Spleen (tissue), 7 donors: ENCODE data around the gene CMYA5.

Experiments
- POLR2AphosphoS5 ChIP-seq, 3 donors: sonication (generic); formaldehyde crosslinking; IDR thresholded peaks; one replicate each; pipeline ENCODE4 v1.5.1; 2017; ENCODE audit warnings: antibody characterized with exemption in 3 of 3
- TF ChIP-seq, protein P1 (sequence below), 11 experiments: fragments of 200-600 bp in 7 of 11; fragments of 450-650 bp in 4 of 11; sonication (generic) in 4 of 11; IDR thresholded peaks in 8 of 11; conservative IDR thresholded peaks in 3 of 11; 1 replicate in 7 of 11; 2 replicates in 4 of 11; pipeline versions ENCODE4 v1.4.0 to v1.8.0; 2016 to 2021; ENCODE audit warnings: antibody characterized with exemption in 11 of 11, inconsistent platforms in 4 of 11, mild to moderate bottlenecking in 1 of 11
- donor health status: DM: no; HTN: no; CAD: no; lungs with moderate emphysema.
- donor health status: DM: no; HTN: no; CAD: no.
- donor health status: DM: no; HTN: no; CAD: no.

DNA sequence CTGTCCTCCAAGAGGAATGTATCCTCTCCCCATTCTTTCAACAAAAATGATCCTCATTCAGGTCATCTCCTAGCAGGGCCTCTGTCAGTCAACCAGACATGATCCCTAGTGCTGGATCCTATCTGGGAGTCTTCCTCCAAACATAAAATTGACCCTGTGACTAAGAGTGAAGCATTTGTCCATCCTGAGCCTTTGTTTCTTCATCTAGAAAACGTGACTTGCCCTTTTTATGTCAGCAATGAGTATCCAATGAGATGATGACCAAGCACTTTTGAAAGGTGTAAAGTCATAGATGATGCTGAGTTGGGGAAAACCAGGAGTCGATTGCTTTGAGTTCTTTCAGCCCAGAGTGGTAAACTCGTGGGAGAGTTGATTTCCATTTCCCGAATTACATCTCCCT is 143.3 kb downstream of the CMYA5 start:
- TF ChIP-seq, protein P1, sequence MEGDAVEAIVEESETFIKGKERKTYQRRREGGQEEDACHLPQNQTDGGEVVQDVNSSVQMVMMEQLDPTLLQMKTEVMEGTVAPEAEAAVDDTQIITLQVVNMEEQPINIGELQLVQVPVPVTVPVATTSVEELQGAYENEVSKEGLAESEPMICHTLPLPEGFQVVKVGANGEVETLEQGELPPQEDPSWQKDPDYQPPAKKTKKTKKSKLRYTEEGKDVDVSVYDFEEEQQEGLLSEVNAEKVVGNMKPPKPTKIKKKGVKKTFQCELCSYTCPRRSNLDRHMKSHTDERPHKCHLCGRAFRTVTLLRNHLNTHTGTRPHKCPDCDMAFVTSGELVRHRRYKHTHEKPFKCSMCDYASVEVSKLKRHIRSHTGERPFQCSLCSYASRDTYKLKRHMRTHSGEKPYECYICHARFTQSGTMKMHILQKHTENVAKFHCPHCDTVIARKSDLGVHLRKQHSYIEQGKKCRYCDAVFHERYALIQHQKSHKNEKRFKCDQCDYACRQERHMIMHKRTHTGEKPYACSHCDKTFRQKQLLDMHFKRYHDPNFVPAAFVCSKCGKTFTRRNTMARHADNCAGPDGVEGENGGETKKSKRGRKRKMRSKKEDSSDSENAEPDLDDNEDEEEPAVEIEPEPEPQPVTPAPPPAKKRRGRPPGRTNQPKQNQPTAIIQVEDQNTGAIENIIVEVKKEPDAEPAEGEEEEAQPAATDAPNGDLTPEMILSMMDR (IDR thresholded peaks at IDR 0.05 in 8 of 11, conservative IDR thresholded peaks at IDR 0.05 in 3 of 11): no peak
- TF ChIP-seq POLR2AphosphoS5 (IDR thresholded peaks at IDR 0.05): no peak
